Measurements from ENCODE around the gene TNS3. TPM values are rescaled to one million over a fixed set of nuclear protein-coding genes. Genes with fewer than 3 reads are reported as not detected.
A peak's percentile ranks its signal among the peaks of the same experiment; 100 is the strongest.

Gene TNS3
- total and polyA plus RNA-seq, 9 of the 15 experiments (the other 6 are each of a cell fraction or from before 2014, with no cell fraction given), result 0.20 TPM; not detected in 8

DNA sequence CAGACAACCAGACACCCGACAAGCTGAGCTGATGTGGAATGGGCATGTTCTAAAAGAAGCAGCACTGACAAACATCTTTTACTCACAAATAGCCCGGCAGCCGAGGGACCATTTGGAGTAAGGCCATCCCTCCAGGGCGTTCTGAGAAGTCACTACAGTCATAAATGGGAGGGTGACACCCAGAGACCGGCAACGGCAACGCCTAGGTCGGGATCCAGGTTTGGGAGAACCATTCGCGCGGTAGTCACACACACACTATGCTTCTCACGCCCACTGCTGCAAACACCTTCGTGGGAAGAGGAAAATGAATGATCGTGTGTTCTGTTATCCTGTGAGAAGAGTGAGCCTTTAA, 9.8 kb downstream of the TNS3 start:
- no peak for FAIRE-seq
- POLR2A ChIA-PET, result no interaction called here
- no peak overlapping the region for H3K9ac ChIP-seq (ENCODE audit: insufficient read depth in 1 of 2, low read depth in 2 of 2, low read length in 2 of 2)

DNA sequence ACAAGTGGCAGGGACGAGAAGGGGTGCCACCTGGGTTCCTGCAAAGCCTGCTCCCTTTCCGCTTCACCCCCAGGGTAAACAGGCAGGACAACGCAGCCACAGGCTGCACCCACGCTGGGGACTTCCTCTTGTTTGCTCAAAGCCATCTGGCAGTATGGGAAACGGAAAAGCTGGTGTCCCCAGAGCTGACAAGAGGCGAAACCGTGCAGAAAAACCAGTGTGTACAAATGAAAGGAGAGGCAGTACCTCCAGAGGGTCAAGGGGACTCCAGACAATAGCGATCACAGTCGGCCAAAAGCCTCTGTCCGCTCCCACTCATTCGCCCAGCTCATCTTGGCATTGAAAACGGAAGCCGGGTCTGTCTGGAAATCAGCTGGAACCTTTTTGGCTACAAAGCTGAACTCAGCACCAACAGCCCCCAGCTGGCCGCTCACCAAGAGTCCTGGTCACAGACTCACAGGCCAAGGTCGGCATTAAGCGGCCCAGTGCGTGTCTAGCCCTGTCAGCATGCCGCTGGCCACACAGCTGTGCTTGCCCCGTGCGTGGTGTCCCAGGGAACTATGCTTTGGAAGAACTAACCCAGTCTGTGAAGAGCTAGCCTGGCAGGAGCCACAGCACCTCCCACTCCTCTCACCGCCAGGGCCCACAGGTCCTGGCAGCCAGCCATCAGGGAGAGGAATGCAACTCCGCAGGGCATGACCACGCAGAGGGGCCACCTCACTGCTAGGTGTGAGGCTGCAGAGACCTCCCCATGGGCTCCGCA, 10.4 kb downstream of the TNS3 start:
- Histone ChIP-seq H3K4me3 (no peak overlapping the region), H3K9ac (ENCODE audit: insufficient read depth in 1 of 2, low read depth in 2 of 2, low read length in 2 of 2) (no peak overlapping the region), H3K4me2 (ENCODE audit: insufficient read depth, low read length) (no peak overlapping the region), H3K79me2 (ENCODE audit: control insufficient read depth, insufficient read depth, low read length) (no peaks in the 10 kb centered on the region), H3K4me1 (replicated peaks in 1 of 2; ENCODE audit: control insufficient read depth in 2 of 2, insufficient read depth in 2 of 2, low read length in 2 of 2) (no peaks in the 10 kb centered on the region), H4K20me1 (replicated peaks; ENCODE audit: control insufficient read depth, insufficient read depth, low read length) (no peaks in the 10 kb centered on the region), H3K36me3 (ENCODE audit: control insufficient read depth, insufficient read depth, low read length) (no peaks in the 10 kb centered on the region), H2AFZ (ENCODE audit: low read depth, low read length) (no peak overlapping the region), H3K27me3 (ENCODE audit: control insufficient read depth in 2 of 2, insufficient read depth in 2 of 2, low read length in 2 of 2) (peaks cover 10 to 61% of the 10 kb centered on the region in 2 experiments), H3K9me1 (ENCODE audit: control insufficient read depth, insufficient read depth, low read length) (no peaks in the 10 kb centered on the region), H3K27ac (ENCODE audit: extremely low read depth, low read depth, low read length) (no peak overlapping the region), H3K9me3 (replicated peaks; ENCODE audit: control insufficient read depth, insufficient read depth, low read depth, low read length) (no peaks in the 10 kb centered on the region)
- DNase-seq (ENCODE audit: extremely low read depth in 1 of 4, low spot score in 3 of 4) (no peak), FAIRE-seq (no peak), ATAC-seq (peak; percentile 47)
- no TSS peak for BruUV-seq (replicated peaks)
- CTCF ChIA-PET (ENCODE audit: low intra/inter-chr PET ratio), result no interaction called here
- in situ Hi-C loops (cut with MboI), result no loop called here
- WGBS (ENCODE audit: insufficient coverage, low coverage, missing lambda C conversion rate), result 2% methylated on average over 24 of the region's 24 CpGs
- POLR2A ChIA-PET, result no interaction called here
- intact Hi-C loops (cut with micrococcal nuclease), result no loop called here
- TF ChIP-seq EHMT2 (IDR thresholded peaks at IDR 0.05) (no peak), SMC3 (conservative IDR thresholded peaks at IDR 0.05; ENCODE audit: insufficient read depth, low read depth, low read length) (no peak), MECOM (CRISPR knock-in tag; IDR thresholded peaks at IDR 0.05) (no peak), TARDBP (IDR thresholded peaks at IDR 0.05) (no peak), CBX1 (IDR thresholded peaks at IDR 0.05; ENCODE audit: low read depth) (no peak), POLR3G (IDR thresholded peaks at IDR 0.05; ENCODE audit: extremely low read depth, insufficient read length, insufficient replicate concordance) (no peak), ZNF124 (CRISPR knock-in tag; IDR thresholded peaks at IDR 0.05) (no peak), HEY1 (CRISPR knock-in tag; IDR thresholded peaks at IDR 0.05; ENCODE audit: borderline replicate concordance) (no peak), U2AF1 (optimal IDR thresholded peaks at IDR 0.05; ENCODE audit: low read depth, low read length) (no peak)
- TF ChIP-seq, protein P1, sequence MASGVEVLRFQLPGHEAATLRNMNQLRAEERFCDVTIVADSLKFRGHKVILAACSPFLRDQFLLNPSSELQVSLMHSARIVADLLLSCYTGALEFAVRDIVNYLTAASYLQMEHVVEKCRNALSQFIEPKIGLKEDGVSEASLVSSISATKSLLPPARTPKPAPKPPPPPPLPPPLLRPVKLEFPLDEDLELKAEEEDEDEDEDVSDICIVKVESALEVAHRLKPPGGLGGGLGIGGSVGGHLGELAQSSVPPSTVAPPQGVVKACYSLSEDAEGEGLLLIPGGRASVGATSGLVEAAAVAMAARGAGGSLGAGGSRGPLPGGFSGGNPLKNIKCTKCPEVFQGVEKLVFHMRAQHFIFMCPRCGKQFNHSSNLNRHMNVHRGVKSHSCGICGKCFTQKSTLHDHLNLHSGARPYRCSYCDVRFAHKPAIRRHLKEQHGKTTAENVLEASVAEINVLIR (CRISPR knock-in tag; IDR thresholded peaks at IDR 0.05), result no peak
- TF ChIP-seq, protein P2, sequence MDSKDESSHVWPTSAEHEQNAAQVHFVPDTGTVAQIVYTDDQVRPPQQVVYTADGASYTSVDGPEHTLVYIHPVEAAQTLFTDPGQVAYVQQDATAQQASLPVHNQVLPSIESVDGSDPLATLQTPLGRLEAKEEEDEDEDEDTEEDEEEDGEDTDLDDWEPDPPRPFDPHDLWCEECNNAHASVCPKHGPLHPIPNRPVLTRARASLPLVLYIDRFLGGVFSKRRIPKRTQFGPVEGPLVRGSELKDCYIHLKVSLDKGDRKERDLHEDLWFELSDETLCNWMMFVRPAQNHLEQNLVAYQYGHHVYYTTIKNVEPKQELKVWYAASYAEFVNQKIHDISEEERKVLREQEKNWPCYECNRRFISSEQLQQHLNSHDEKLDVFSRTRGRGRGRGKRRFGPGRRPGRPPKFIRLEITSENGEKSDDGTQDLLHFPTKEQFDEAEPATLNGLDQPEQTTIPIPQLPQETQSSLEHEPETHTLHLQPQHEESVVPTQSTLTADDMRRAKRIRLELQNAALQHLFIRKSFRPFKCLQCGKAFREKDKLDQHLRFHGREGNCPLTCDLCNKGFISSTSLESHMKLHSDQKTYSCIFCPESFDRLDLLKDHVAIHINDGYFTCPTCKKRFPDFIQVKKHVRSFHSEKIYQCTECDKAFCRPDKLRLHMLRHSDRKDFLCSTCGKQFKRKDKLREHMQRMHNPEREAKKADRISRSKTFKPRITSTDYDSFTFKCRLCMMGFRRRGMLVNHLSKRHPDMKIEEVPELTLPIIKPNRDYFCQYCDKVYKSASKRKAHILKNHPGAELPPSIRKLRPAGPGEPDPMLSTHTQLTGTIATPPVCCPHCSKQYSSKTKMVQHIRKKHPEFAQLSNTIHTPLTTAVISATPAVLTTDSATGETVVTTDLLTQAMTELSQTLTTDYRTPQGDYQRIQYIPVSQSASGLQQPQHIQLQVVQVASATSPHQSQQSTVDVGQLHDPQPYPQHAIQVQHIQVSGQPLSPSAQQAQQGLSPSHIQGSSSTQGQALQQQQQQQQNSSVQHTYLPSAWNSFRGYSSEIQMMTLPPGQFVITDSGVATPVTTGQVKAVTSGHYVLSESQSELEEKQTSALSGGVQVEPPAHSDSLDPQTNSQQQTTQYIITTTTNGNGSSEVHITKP (IDR thresholded peaks at IDR 0.05; ENCODE audit: partially characterized antibody), result no peak

More for the DNA sequence above, 9.8 kb downstream of the TNS3 start:
- in situ Hi-C loops (cut with MboI), result no loop called here
- peak; percentile 50 for ATAC-seq
- Histone ChIP-seq H3K9me3 (replicated peaks; ENCODE audit: control insufficient read depth, insufficient read depth, low read depth, low read length) (no peaks in the 10 kb centered on the region), H3K36me3 (ENCODE audit: control insufficient read depth, insufficient read depth, low read length) (no peaks in the 10 kb centered on the region), H3K4me1 (replicated peaks in 1 of 2; ENCODE audit: control insufficient read depth in 2 of 2, insufficient read depth in 2 of 2, low read length in 2 of 2) (no peaks in the 10 kb centered on the region), H4K20me1 (replicated peaks; ENCODE audit: control insufficient read depth, insufficient read depth, low read length) (no peaks in the 10 kb centered on the region), H3K27me3 (ENCODE audit: control insufficient read depth in 2 of 2, insufficient read depth in 2 of 2, low read length in 2 of 2) (peaks cover 10 to 63% of the 10 kb centered on the region in 2 experiments), H3K79me2 (ENCODE audit: control insufficient read depth, insufficient read depth, low read length) (no peaks in the 10 kb centered on the region), H3K27ac (ENCODE audit: extremely low read depth, low read depth, low read length) (no peak overlapping the region), H3K4me3 (no peak overlapping the region), H2AFZ (ENCODE audit: low read depth, low read length) (no peak overlapping the region), H3K9me1 (ENCODE audit: control insufficient read depth, insufficient read depth, low read length) (no peaks in the 10 kb centered on the region), H3K4me2 (ENCODE audit: insufficient read depth, low read length) (no peak overlapping the region)
- DNase-seq (ENCODE audit: extremely low read depth in 1 of 4, low spot score in 3 of 4), result no peak
- TF ChIP-seq PHB2 (IDR thresholded peaks at IDR 0.05; ENCODE audit: low read depth), result no peak
- TF ChIP-seq ZNF316 (IDR thresholded peaks at IDR 0.05), result no peak
- CTCF ChIA-PET (ENCODE audit: low intra/inter-chr PET ratio), result no interaction called here
- intact Hi-C loops (cut with micrococcal nuclease), result no loop called here
- WGBS (ENCODE audit: insufficient coverage, low coverage, missing lambda C conversion rate), result 5% methylated on average over 14 of the region's 14 CpGs
- BruUV-seq (replicated peaks), result no TSS peak
